HG03108 (cell line): ENCODE results near the gene TAS1R1.
"Not testable (repeated sequence)": the region's sequence is repeated elsewhere in the genome, so short reads cannot be mapped to it uniquely, and the experiment has no call there.

ENCODE experiments used
- ATAC-seq: cut with Tn5 transposase; IDR thresholded peaks from one replicate; pipeline ENCODE4 v1.9.1; 2021; ENCODE audit warnings: moderate library complexity; ENCODE audit not compliant: unreplicated experiment

TAS1R1 gene

DNA sequence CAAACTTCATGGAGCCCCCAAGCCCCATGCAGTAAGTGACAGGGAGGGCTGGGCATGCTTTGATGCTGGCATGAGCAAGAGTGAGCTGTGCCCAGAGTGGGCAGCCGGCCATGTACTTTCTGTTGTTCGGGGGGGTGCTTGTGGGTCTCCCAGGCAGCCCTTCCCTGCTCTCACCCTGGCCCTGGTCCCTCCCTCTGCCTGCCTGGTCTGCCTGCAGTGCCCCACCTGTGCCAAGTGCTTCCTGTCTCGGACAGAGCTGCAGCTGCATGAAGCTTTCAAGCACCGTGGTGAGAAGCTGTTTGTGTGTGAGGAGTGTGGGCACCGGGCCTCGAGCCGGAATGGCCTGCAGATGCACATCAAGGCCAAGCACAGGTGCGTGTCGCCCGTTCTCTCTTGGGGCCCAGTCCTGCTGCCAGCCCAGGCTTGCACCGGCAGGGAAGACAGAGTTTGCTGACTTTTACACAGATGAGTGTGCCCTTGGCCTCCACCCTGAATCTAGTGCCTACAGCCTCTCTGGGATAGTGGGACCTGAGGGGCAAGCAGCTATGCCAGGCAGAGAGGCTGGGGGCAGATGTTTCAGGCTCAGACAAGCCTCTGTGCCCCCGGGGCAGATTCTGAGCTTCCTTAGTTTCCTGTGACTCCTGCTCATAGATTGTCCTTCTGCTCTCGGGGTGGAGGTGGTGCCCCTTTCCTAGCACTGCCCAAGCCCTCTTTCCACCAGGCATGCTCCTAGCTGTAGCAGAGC lies 32.3 kb downstream of the TAS1R1 start:
- no peak for ATAC-seq

DNA sequence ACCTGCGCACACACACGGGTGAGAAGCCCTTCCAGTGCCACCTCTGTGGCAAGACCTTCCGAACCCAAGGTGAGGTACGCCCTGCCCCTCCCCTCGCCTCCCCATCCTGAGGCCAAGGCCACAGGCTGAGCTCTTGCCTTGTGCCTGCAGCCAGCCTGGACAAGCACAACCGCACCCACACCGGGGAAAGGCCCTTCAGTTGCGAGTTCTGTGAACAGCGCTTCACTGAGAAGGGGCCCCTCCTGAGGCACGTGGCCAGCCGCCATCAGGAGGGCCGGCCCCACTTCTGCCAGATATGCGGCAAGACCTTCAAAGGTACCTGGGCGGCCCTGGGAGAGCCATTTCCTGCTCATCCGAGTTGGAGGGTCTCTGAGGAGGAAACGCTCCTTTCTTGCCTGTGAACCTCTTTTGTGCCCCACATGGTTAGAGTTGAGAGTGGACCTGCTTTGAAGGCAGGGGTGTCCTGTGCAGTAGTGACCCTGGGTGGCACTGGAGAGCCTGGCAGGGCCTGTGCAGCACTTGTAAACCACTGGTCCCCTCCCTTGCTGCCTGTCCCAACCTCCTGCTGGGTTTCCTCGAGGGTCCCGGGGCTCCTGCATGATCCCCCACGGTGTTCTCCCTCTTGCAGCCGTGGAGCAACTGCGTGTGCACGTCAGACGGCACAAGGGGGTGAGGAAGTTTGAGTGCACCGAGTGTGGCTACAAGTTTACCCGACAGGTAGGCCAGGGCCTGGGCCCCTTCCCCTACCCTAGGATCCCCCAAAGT lies 33.2 kb downstream of the TAS1R1 start:
- no peak for ATAC-seq

DNA sequence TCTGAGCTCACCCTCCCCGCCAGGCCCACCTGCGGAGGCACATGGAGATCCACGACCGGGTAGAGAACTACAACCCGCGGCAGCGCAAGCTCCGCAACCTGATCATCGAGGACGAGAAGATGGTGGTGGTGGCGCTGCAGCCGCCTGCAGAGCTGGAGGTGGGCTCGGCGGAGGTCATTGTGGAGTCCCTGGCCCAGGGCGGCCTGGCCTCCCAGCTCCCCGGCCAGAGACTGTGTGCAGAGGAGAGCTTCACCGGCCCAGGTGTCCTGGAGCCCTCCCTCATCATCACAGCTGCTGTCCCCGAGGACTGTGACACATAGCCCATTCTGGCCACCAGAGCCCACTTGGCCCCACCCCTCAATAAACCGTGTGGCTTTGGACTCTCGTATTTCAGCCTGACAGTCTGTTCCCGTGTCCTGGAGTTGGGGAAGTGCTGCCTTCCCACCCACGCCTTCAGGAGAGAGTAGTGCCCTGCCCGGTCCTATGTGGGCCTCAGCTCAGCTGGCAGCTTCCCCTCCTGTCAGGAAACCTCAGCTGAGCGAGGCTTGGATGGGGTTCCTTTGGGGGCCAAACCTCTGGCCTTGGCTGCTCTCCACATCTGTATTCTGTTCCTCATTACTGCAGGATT lies 33.9 kb downstream of the TAS1R1 start:
- ATAC-seq = no peak

GRCh38 chr1:6590046-6590445 lies 34.9 kb downstream of the TAS1R1 start:
- ATAC-seq = no peak

- no peak for ATAC-seq
Measured at GRCh38 chr1:6591222-6591621, 36.1 kb downstream of the TAS1R1 start.

GRCh38 chr1:6591644-6592043 lies 36.5 kb downstream of the TAS1R1 start:
- ATAC-seq = no peak

GRCh38 chr1:6592441-6592840 lies 37.3 kb downstream of the TAS1R1 start:
- no peak for ATAC-seq

DNA sequence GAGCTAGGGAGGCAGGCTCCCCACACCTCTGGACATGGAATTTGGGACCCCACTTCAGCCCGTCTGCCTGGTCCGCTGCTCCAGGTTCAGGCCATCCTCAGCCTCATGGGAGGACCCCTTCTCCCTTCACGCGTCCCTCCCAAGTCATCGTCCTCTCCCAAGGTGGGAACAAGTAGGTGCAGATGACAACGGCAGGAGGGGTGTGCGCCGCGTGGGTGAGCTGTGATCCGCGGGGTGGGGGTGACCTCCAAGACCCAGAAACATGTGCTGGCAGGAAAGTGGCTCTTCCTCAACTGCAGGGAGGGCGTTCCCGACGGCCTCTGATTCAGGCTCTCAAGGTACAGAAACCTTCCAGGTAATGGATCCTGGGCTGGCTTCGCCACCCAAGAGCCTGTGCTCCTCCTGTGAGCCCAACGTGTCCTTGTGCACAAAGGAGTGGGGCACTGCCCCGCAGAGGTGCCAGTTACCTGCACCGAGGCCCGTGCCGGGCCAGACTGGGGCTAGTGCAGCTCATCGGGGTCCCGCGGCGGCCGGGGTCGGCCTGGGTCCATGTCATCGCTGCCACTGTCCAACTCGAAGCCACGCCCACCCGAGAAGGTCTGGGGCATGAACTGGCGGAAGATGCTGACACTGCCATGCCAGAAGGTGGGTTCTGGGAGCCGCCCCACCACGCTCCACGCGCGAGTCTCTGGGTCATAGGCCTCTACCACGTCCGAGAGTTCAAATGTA lies 37.9 kb downstream of the TAS1R1 start:
- ATAC-seq = no peak

DNA sequence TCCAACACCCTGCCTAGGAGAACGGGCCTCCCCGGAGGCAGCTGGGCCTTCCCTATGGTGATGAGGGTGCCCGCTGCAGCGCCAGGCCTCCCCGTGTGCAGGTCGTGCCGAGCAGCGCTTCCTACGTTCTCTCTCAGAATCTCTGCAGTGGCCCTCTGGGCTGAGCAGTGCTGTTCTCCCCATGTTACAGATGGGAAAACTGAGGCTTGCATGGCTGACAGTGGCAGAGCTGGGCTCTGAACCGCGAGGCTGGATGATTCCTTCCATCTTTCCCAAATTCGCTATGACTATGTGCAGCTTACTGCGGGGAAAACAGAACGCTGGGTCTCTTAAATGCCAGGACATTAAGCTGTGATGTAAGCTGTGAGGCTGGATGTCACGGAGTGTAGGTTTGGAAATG lies 38.7 kb downstream of the TAS1R1 start:
- no peak for ATAC-seq

GRCh38 chr1:6594977-6595740 lies 40.1 kb downstream of the TAS1R1 start:
- no peak for ATAC-seq

DNA sequence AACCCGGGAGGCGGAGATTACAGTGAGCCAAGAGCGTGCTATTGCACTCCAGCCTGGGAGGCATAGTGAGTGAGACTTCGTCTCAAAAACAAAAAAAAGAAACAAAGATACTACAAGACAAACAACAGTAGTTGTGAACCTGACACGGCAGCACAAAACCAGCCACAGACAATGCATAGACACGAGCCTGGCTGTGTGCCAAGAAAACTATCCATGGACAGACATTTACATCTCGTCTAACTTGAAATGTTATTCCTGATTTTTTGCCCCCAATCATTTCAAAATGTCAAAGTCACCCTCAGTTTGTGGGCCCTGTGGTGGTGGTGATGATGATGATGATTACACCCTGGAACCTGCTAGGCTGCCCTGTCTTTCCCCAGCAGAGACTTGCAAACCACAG lies 41.2 kb downstream of the TAS1R1 start:
- no peak for ATAC-seq

GRCh38 chr1:6596886-6597776 lies 42.0 kb downstream of the TAS1R1 start:
- no peak for ATAC-seq

- ATAC-seq = no peak
Measured at GRCh38 chr1:6597777-6598131, 42.6 kb downstream of the TAS1R1 start.

GRCh38 chr1:6599141-6599975 lies 44.3 kb downstream of the TAS1R1 start:
- no peak for ATAC-seq

DNA sequence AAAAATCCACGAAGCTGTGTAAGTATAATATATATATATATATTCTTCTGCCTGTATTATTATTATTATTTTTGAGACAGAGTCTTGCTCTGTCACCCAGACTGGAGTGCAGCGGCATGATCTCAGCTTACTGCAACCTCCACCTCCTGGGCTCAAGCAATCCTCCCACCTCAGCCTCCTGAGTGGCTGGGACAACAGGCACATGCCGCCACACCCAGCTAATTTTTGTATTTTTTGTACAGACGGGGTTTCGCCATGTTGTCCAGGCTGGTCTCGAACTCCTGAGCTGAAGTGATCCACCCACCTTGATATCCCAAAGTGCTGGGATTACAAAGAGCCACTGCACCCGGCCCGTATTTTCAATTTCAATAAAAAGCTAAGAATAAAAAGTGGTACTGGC lies 44.9 kb downstream of the TAS1R1 start:
- not testable (repeated sequence) for ATAC-seq

DNA sequence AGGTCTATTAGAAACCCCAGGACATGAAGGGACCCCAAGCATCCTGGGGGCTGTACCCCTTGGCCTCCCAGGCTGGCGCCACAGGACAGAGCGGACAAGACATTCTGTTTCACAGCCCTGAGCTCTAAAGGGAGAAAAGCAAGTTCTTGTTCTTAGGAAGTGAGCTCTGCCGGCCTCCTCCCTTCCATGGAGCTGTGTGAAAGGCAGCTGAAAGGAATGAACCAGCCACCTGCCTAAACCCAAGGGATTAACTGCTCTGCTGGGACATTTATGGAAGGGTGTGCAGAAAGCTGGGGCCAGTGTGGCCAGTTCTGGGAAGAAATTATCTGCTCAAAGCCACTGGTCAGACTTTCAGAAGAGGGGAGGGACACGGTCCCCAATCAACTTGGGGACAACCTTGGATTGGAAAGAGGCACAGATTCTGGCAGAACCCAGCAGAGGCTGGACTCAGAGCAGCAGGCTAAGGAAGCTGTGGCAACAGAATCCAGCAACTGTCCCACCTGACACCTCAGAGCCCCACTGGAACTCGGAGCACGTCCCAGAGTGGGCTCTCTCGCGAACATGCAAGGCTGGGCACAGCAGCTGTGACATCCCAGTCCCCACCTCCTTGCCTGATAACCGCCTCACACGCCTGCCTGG lies 45.4 kb downstream of the TAS1R1 start:
- peak; percentile 4 for ATAC-seq

DNA sequence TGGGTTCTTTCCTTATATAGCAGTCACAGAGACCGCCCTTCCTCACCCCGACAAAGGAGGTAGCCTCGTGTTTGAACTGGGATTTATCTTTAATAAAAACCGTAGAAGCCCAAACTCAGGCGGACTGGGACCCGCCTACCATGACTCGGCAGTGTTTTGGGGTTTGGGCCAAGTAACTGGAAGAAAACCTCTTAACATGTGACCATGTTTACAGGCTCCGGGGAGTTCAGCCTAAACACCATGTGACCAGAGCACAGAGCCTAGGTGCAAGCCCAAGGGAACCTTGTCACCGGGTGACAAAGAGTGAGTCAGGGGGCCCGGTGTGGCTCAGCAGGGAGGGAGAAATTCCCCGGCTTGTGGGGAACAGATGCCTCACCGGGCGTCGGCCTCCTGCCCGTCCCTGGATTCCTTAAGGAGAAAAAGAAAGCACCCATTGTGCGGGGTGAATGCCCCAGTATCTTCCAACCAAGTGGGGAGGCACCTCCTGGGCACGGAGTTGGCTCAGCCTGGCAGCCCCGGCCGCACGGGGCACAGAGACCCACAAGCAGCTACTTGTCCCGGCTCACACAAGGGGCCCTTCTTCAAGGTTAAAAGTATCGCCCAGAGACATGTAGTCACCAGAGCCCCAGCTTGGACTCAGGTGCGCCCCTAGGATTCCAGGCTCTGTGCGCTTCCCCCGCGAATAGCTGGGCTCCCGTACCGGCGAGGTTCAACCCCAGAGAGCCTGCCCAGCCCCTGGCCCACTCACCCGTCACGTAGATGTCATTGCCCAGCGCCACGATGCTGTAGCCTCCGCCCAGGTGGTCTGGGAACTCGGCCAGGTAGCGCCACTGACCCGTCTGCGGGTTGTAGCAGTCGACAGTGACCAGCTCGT lies 46.2 kb downstream of the TAS1R1 start:
- peak; percentile 35 for ATAC-seq
